H1 (cell line): ENCODE measurements around the gene CCDC71. TPM values are rescaled to one million over a fixed set of nuclear protein-coding genes. Genes with fewer than 3 reads are reported as not detected.

Experiments used
- SAP30 ChIP-seq: fragments of 300-600 bp; sonication (generic); IDR thresholded peaks from 2 replicates; pipeline ENCODE4 v1.7.1; 2012; ENCODE audit warnings: low read length, moderate library complexity, mild to moderate bottlenecking, inconsistent platforms; ENCODE audit not compliant: insufficient read depth, insufficient replicate concordance
- SIRT6 ChIP-seq: IDR thresholded peaks from one replicate; pipeline ENCODE4 v1.7.1; 2012; ENCODE audit warnings: low read length, inconsistent platforms
- polyA plus RNA-seq, 7 experiments: library from polyadenylated mRNA; depleted of rRNA in 3 of 7; stranded (reverse) in 5 of 7; unstranded in 2 of 7; fragments of >200 nt in 5 of 7; fragments of 200-250 nt in 2 of 7; gene quantifications; 1 replicate in 5 of 7; 2 replicates in 1 of 7; 4 replicates in 1 of 7; pipeline versions ENCODE4 v1.2.1 to v1.2.3, GENCODE V29; 2011 to 2013; ENCODE audit warnings: missing spikeins in 2 of 7, mixed read lengths in 2 of 7
- total RNA-seq: library from RNA; stranded (reverse); fragmentation: NEBNext Ultra II Directional; extraction: Animal tissue kit (Norgen Biotek cat#: 25700); gene quantifications from 2 replicates; pipeline ENCODE4 v1.2.1, GENCODE V29; 2021

The CCDC71 gene
- total and polyA plus RNA-seq, 2 of the 8 experiments (the other 6 are each of a cell fraction or from before 2014, with no cell fraction given), result 26.7 to 57.4 TPM

- TF ChIP-seq SAP30 (no peak), SIRT6 (no peak)
- TF ChIP-seq, all 59 proteins: peak for 0
Observed at GRCh38 chr3:49124203-49124602, 41.9 kb downstream of the CCDC71 start (continued).
